GM12801 (cell line): ENCODE measurements around the gene PRDM11.

Experiments
- TF ChIP-seq, protein P1 (sequence below): IDR thresholded peaks from one replicate; pipeline ENCODE4 v1.5.1; 2011; ENCODE audit warnings: control low read depth; ENCODE audit not compliant: insufficient read length; ENCODE audit errors: extremely low read depth

The PRDM11 gene

DNA sequence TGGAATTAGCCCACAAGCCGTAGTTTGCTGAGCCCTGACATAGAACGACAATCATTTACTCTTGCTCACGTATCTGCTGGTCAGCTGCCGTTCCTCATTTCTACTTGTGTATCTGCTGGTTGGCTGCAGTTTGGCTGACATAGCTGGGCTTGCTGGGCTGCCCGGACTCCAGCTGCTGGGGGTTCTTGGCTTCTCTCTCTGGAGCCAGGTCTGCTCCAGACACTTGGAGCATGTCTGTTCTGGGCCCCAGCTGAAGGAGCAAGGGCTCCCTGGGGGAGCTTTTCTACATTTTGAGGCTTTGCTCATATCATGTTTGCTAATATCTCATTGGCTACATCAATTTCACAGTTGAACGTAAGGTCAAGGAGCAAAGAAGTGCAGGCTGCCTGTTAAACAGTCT, 47.3 kb downstream of the PRDM11 start:
- TF ChIP-seq, protein P1, sequence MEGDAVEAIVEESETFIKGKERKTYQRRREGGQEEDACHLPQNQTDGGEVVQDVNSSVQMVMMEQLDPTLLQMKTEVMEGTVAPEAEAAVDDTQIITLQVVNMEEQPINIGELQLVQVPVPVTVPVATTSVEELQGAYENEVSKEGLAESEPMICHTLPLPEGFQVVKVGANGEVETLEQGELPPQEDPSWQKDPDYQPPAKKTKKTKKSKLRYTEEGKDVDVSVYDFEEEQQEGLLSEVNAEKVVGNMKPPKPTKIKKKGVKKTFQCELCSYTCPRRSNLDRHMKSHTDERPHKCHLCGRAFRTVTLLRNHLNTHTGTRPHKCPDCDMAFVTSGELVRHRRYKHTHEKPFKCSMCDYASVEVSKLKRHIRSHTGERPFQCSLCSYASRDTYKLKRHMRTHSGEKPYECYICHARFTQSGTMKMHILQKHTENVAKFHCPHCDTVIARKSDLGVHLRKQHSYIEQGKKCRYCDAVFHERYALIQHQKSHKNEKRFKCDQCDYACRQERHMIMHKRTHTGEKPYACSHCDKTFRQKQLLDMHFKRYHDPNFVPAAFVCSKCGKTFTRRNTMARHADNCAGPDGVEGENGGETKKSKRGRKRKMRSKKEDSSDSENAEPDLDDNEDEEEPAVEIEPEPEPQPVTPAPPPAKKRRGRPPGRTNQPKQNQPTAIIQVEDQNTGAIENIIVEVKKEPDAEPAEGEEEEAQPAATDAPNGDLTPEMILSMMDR: no peak

DNA sequence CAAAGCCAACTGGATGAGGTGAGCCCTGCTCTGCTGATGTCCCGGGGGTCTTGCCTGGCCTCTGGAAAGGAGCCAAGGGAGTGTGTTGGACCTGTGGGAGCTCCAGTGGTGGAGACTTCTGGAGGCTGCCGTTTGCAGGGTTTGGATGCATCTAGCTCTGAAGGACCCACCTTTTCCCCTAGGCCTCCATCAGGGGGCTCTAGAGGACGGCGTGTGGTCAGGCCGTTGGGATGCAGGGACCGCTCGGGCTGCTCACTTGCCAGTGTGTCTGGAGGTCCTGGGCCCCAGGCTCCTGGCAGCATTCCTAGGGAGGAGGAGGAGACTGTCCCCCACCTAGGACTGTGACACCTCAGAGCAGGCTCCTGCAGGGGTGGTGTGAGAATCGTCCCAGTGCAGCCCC, 58.3 kb downstream of the PRDM11 start:
- TF ChIP-seq, protein P1: no peak

DNA sequence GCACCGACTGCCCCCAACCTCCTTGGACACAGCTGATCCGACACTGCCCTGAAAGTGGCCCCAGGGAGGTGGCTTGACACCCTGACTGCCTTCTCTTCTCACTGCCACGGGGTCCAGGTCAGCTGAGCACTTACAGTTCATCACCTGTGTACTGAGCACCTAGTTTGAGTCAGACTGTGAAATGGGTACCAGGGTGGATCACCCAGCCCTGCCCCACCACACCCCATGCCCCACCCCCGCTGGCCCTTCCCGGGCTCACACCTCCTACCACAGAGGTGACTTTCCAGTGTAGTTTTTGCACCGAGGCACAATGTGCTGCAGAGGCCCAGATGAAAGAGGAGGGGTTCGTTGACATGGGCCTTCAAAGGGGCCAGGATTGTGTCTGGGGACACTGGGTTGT, 59.5 kb downstream of the PRDM11 start:
- TF ChIP-seq, protein P1: no peak

DNA sequence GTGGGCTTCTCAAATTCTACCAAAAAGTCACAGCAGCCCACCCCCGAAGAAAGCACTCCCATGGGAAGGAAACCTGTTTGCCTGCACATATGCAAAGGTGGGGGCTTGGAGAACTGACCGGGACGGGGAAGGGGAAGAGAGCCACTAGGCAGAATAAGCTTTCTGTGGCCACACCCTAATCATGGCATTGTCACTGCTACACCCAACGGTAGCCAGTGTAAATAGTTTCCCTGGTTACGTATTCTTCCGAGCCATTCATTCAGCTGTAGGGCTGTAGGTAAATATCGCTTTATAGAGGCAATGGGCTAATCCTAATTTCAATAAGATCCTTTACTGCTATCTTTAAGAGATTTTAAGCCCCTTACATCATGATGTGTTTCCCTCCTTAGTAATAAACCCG, 61.7 kb downstream of the PRDM11 start:
- TF ChIP-seq, protein P1: no peak

DNA sequence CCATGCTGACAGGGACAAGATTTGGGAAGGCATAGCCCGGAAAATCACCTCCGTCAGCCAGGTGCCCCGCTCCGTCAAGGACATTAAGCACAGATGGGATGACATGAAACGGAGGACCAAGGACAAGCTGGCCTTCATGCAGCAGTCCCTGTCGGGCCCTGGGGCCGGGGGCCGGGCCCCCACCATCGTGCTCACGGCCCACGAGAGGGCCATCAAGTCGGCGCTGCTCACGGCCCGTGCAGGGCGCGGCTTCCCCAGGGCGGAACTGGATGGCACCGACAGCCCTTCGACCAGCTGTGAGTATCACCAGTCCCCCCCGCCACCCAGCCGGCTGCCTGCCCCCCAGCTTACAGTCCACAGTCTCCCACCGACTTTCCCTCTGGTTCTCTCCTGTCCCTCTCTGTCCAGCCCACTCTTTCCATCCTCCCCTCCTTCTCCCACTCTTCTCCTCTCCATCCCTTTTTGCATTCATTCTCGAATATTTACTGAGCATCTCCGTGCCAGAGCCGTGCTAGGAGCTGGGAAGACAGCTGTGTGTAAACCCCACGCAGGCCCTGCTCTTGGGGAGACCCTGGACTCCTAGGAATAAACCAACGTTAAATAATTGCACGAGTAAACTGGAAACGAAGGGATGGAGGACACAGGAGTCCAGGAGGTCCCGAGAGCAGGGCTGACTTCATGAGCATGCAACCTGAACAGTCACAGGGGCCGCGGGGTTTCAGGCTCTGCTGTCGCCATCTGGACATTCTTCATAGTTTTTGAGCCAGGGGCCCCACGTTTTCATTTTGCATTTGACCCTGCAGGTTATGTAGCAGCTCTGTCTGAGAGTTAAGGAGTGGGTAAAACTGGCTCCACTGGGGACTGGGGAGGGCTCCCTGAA, 62.8 kb downstream of the PRDM11 start:
- TF ChIP-seq, protein P1: no peak

DNA sequence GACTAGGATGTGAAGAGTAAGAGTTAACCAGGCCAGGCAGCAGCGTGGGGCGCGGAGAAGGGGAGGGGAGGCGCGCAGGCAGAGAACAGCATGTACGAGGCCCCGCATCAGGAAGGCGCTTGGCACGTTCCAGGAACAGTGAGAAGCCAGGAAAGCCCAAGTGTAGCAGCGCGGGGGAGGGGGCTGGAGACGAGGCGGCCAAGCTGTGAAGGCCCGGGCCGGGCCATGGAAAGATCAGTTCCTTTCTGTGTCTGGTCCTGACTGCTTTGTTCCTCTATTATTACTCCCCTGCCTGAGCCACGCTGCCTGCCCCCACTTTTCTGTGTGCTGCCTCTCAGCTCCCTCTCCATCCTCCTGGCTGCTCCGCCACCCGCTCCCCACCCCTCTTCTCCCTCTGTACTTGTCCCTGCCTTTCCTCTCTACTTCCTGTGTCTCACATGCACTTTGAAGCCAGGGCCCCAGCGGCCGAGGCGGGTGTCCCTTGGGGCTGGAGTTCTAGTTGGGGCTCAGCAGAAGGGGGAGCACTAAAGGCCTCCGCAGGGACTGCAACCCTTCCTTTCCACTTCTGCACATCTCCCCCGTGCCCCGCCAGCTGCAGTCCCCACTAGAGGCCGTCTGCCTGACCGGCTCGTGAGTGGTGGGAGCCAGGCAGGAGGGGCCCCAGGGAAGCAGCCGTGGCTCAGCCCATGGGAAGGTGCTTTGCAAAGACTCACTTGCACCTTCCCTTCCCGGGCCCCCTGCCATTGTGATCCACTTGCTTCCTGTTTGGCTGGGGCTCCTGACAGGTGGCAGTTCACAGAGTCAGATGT, 63.7 kb downstream of the PRDM11 start:
- TF ChIP-seq, protein P1: no peak

DNA sequence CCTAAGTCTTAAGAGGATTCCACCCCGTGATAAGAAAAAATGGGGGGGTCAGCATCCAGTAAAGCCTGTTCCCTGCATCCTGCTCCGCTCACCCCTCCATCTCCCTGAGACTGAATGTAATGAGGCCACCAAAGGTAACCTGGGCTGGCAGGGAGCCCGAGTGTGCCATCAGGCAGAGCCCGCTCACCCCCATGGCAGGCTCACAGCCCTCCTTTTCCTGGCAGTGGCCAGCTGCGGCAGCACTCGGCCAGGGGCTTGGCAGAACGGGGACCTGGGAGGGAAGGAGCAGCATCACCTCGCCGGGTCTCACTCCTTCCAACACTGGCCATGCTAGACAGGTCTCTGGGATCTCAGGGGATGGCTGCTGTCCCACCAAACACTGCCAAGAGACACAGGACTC, 64.4 kb downstream of the PRDM11 start:
- TF ChIP-seq, protein P1: no peak
